ENCODE results near the gene MED1. TPM values are rescaled to one million over a fixed set of nuclear protein-coding genes. Genes with fewer than 3 reads are reported as not detected.

The MED1 gene, protein sequence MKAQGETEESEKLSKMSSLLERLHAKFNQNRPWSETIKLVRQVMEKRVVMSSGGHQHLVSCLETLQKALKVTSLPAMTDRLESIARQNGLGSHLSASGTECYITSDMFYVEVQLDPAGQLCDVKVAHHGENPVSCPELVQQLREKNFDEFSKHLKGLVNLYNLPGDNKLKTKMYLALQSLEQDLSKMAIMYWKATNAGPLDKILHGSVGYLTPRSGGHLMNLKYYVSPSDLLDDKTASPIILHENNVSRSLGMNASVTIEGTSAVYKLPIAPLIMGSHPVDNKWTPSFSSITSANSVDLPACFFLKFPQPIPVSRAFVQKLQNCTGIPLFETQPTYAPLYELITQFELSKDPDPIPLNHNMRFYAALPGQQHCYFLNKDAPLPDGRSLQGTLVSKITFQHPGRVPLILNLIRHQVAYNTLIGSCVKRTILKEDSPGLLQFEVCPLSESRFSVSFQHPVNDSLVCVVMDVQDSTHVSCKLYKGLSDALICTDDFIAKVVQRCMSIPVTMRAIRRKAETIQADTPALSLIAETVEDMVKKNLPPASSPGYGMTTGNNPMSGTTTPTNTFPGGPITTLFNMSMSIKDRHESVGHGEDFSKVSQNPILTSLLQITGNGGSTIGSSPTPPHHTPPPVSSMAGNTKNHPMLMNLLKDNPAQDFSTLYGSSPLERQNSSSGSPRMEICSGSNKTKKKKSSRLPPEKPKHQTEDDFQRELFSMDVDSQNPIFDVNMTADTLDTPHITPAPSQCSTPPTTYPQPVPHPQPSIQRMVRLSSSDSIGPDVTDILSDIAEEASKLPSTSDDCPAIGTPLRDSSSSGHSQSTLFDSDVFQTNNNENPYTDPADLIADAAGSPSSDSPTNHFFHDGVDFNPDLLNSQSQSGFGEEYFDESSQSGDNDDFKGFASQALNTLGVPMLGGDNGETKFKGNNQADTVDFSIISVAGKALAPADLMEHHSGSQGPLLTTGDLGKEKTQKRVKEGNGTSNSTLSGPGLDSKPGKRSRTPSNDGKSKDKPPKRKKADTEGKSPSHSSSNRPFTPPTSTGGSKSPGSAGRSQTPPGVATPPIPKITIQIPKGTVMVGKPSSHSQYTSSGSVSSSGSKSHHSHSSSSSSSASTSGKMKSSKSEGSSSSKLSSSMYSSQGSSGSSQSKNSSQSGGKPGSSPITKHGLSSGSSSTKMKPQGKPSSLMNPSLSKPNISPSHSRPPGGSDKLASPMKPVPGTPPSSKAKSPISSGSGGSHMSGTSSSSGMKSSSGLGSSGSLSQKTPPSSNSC (N-terminal part only)
- 13.3 and 23.5 TPM in 2 replicates for total RNA-seq

GRCh38 chr17:39450847-39451581, at the start of gene MED1:
MED1 (minus strand) TSS chr17:39451263; CDS start chr17:39451062, 201 bp downstream.

GRCh38 chr17:39461113-39461925, 10.3 kb upstream of the MED1 start, which contains the start of gene CDK12:
CDK12 (plus strand) TSS chr17:39461486; CDS start chr17:39462072, 586 bp downstream.

DNA sequence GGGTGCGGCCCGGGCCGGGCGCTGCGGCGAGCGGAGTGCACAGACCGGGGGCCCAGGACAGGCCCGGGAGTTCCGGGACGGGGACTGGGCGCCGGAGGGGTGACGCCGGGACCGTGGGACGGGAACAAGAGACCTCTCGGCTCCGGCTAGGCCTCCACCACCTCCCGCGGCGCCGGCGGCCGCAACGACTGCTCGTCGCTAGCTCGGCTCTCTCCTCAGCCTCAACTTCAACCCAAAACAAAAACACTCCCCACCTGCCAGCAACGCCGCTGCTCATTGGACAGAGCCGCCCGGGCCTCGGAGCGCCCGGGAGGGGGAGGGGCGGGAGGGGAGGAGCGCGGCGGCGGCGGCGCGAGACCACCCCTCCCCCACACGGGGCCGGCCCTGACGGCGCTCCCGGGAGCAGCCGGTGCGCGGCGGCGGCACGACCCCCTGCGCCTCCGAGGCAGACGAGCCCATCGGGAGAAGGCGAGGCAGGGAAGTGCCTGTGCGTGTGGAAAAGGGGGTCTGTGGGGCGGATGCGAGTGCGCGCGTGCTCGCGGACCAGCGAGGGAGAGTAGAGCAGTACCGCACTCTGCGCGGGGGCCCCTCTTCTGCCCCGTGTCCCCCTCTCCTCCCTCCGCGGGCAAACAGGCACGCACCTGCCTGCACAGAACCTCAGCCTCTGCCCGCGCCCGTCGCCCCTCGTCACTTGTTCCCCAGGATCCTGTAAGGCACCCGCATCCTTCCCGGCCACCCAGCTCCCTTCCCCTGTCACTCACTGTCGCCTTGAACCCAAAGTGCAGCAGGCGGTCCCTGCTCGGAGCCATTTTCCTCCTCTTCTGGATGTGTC, 49.4 kb downstream of the MED1 start, which contains the start of gene FBXL20:
TSS of gene FBXL20 (minus strand) at position 215 of the 832 bp plus-strand sequence. CDS start 224 bp downstream, outside the sequence.

Other genes with a start within 250 kb of the MED1 start
- not detected in 2 replicates for gene STAC2, start 225.3 kb downstream of the MED1 start, total RNA-seq
- gene FBXL20, start 49.6 kb downstream of the MED1 start, total RNA-seq, result 9.8 and 15.2 TPM in 2 replicates
- gene CDK12, start 10.2 kb upstream of the MED1 start, total RNA-seq, result 37.8 and 38.1 TPM in 2 replicates
- not detected in 2 replicates for gene NEUROD2, start 156.7 kb upstream of the MED1 start, total RNA-seq
- gene PPP1R1B, start 175.7 kb upstream of the MED1 start, total RNA-seq, result 0.11 and 3.5 TPM in 2 replicates
- 60.5 and 65.2 TPM in 2 replicates for gene STARD3, start 185.9 kb upstream of the MED1 start, total RNA-seq
- gene TCAP, start 214.1 kb upstream of the MED1 start, total RNA-seq, result 1.3 and 2.0 TPM in 2 replicates
- gene PNMT, start 217.2 kb upstream of the MED1 start, total RNA-seq, result 72.1 and 224 TPM in 2 replicates
- 16.2 and 34.5 TPM in 2 replicates for gene PGAP3, start 236.8 kb upstream of the MED1 start, total RNA-seq
- gene ERBB2, start 248.8 kb upstream of the MED1 start, total RNA-seq, result 123 and 217 TPM in 2 replicates

All from placental epithelial cell (primary cell).